Liver (tissue), 9 donors: Measurements from ENCODE around the gene PATJ. TPM values are rescaled to one million over a fixed set of nuclear protein-coding genes. Genes with fewer than 3 reads are reported as not detected.

Experiments used
- DNase-seq: peaks from one replicate; pipeline ENCODE4 v3.0.0-alpha.2; 2017; ENCODE audit warnings: low spot score
- H3K27ac ChIP-seq, 2 donors: one replicate each; pipeline ENCODE4 v1.7.0; 2013; ENCODE audit warnings: inconsistent platforms in 2 of 2, low read length in 2 of 2, control low read depth in 1 of 2, low read depth in 1 of 2, mild to moderate bottlenecking in 1 of 2
- H3K27me3 ChIP-seq, 4 donors: one replicate each; pipeline versions ENCODE4 v1.6.1 to v1.7.0; 2013; ENCODE audit warnings: low read length in 3 of 4, inconsistent platforms in 1 of 4, mild to moderate bottlenecking in 1 of 4, moderate library complexity in 1 of 4; ENCODE audit not compliant: control insufficient read depth in 4 of 4, insufficient read depth in 4 of 4
- H3K36me3 ChIP-seq, 4 donors: one replicate each; pipeline versions ENCODE4 v1.6.1 to v1.7.0; 2013; ENCODE audit warnings: low read length in 3 of 4, mild to moderate bottlenecking in 3 of 4, low read depth in 1 of 4, moderate library complexity in 1 of 4; ENCODE audit not compliant: control insufficient read depth in 4 of 4, insufficient read depth in 3 of 4
- H3K4me1 ChIP-seq, 4 donors: one replicate each; pipeline versions ENCODE4 v1.6.1 to v1.7.0; 2013; ENCODE audit warnings: low read length in 3 of 4, mild to moderate bottlenecking in 3 of 4, moderate library complexity in 1 of 4; ENCODE audit not compliant: control insufficient read depth in 4 of 4, insufficient read depth in 4 of 4
- H3K4me3 ChIP-seq, 3 donors: one replicate each; pipeline versions ENCODE4 v1.6.1 to v1.7.0; 2013; ENCODE audit warnings: low read length in 3 of 3, control low read depth in 1 of 3, low read depth in 1 of 3, mild to moderate bottlenecking in 1 of 3
- H3K9ac ChIP-seq, 2 donors: one replicate each; pipeline ENCODE4 v1.7.0; 2013; ENCODE audit warnings: low read length in 2 of 2, mild to moderate bottlenecking in 2 of 2, moderate library complexity in 2 of 2, control low read depth in 1 of 2, low read depth in 1 of 2
- H3K9me3 ChIP-seq, 4 donors: one replicate each; pipeline versions ENCODE4 v1.6.1 to v1.7.0; 2013; ENCODE audit warnings: low read length in 3 of 4; ENCODE audit not compliant: control insufficient read depth in 4 of 4
- CTCF ChIP-seq: fragments of 150-350 bp; IDR thresholded peaks from 2 replicates; pipeline ENCODE4 v1.5.1; 2017; ENCODE audit warnings: improper control_type of control experiment, low read depth, low read length; ENCODE audit not compliant: missing input control
- EGR1 ChIP-seq, 2 donors: IDR thresholded peaks; 2 replicates each; pipeline ENCODE4 v1.6.1; 2016 to 2018; ENCODE audit warnings: antibody characterized with exemption in 2 of 2, low read depth in 2 of 2
- FOXA1 ChIP-seq: IDR thresholded peaks from 2 replicates; pipeline ENCODE4 v1.6.1; 2016; ENCODE audit warnings: antibody characterized with exemption
- FOXA2 ChIP-seq: IDR thresholded peaks from 2 replicates; pipeline ENCODE4 v1.6.1; 2016; ENCODE audit warnings: antibody characterized with exemption
- GABPA ChIP-seq, 2 donors: IDR thresholded peaks in 1 of 2; conservative IDR thresholded peaks in 1 of 2; 2 replicates each; pipeline ENCODE4 v1.6.1; 2016; ENCODE audit warnings: antibody characterized with exemption in 2 of 2, mild to moderate bottlenecking in 1 of 2, moderate library complexity in 1 of 2
- HNF4A ChIP-seq, 2 donors: conservative IDR thresholded peaks; 2 replicates each; pipeline ENCODE4 v1.6.1; 2016; ENCODE audit warnings: antibody characterized with exemption in 2 of 2, mild to moderate bottlenecking in 2 of 2
- HNF4G ChIP-seq: IDR thresholded peaks from 2 replicates; pipeline ENCODE4 v1.6.1; 2016; ENCODE audit warnings: antibody characterized with exemption
- JUND ChIP-seq, 2 donors: IDR thresholded peaks; 2 replicates each; pipeline ENCODE4 v1.6.1; 2016; ENCODE audit warnings: antibody characterized with exemption in 2 of 2
- NR2F2 ChIP-seq: IDR thresholded peaks from 2 replicates; pipeline ENCODE4 v1.6.1; 2016; ENCODE audit warnings: antibody characterized with exemption
- RAD21 ChIP-seq, 2 donors: IDR thresholded peaks; 2 replicates each; pipeline ENCODE4 v1.6.1; 2016; ENCODE audit warnings: antibody characterized with exemption in 2 of 2, mild to moderate bottlenecking in 2 of 2
- REST ChIP-seq: IDR thresholded peaks from 2 replicates; pipeline ENCODE4 v1.6.1; 2016; ENCODE audit warnings: antibody characterized with exemption, mild to moderate bottlenecking
- RXRA ChIP-seq, 2 donors: IDR thresholded peaks; 2 replicates each; pipeline ENCODE4 v1.6.1; 2017 to 2018; ENCODE audit warnings: antibody characterized with exemption in 2 of 2, mild to moderate bottlenecking in 1 of 2
- SP1 ChIP-seq: IDR thresholded peaks from 2 replicates; pipeline ENCODE4 v1.6.1; 2018; ENCODE audit warnings: antibody characterized with exemption, mild to moderate bottlenecking
- TAF1 ChIP-seq: conservative IDR thresholded peaks from 2 replicates; pipeline ENCODE4 v1.6.1; 2016; ENCODE audit warnings: antibody characterized with exemption, mild to moderate bottlenecking
- YY1 ChIP-seq: IDR thresholded peaks from 2 replicates; pipeline ENCODE4 v1.6.1; 2016; ENCODE audit warnings: antibody characterized with exemption, mild to moderate bottlenecking
- ZBTB33 ChIP-seq: IDR thresholded peaks from 2 replicates; pipeline ENCODE4 v1.6.1; 2016; ENCODE audit warnings: antibody characterized with exemption
- WGBS: extraction: QIAGEN DNeasy Blood & Tissue Kit; methylation state at CpG from one replicate; pipeline ENCODE4 v1.1.7; 2013; 5-methylcytosine and 5-hydroxymethylcytosine counted together
- polyA plus RNA-seq, 2 donors: library from polyadenylated mRNA; stranded (reverse) in 1 of 2; unstranded in 1 of 2; fragments of 200-250 nt in 1 of 2; fragments of >200 nt in 1 of 2; fragmentation: Nextera tagmentation in 1 of 2; extraction: Ambion mirVana in 1 of 2; gene quantifications; one replicate each; pipeline versions ENCODE4 v1.2.1 to v1.2.3, GENCODE V29; 2013 to 2015
- total RNA-seq, 2 donors: library from RNA; depleted of rRNA; stranded (reverse); fragments of >200 nt; gene quantifications; one replicate each; pipeline ENCODE4 v1.2.3, GENCODE V29; 2014
- TF ChIP-seq, protein P1 (sequence below): IDR thresholded peaks from 2 replicates; pipeline ENCODE4 v1.6.1; 2016; ENCODE audit warnings: antibody characterized with exemption
- TF ChIP-seq, protein P2 (sequence below): IDR thresholded peaks from 2 replicates; pipeline ENCODE4 v1.6.1; 2016; ENCODE audit warnings: antibody characterized with exemption
- donor health status: healthy.
- donor health status: healthy.
- donor health status: healthy.
- donor health status: healthy.
- donor health status: healthy.

The PATJ gene
- total and polyA plus RNA-seq, 4 donors = 5.7 to 29.8 (median 9.0) TPM

GRCh38 chr1:62128745-62129144 is 386.5 kb downstream of the PATJ start:
- H3K9me3 ChIP-seq = no peaks in the 10 kb centered on the region
- H3K27me3 ChIP-seq = no peaks in the 10 kb centered on the region
- TF ChIP-seq, protein P1, sequence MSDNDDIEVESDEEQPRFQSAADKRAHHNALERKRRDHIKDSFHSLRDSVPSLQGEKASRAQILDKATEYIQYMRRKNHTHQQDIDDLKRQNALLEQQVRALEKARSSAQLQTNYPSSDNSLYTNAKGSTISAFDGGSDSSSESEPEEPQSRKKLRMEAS = no peak
- TF ChIP-seq RXRA (IDR thresholded peaks at IDR 0.05) = no peak
- TF ChIP-seq FOXA2 = no peak
- no peak for TF ChIP-seq SP1
- no peak for TF ChIP-seq NR2F2
- no peak for TF ChIP-seq YY1
- no peak for TF ChIP-seq JUND (IDR thresholded peaks at IDR 0.05)
- no peak for TF ChIP-seq RAD21 (IDR thresholded peaks at IDR 0.05)
- TF ChIP-seq HNF4A (conservative IDR thresholded peaks at IDR 0.05) = no peak
- TF ChIP-seq EGR1 (IDR thresholded peaks at IDR 0.05; ENCODE audit: low read depth in 2 of 2) = no peak
- TF ChIP-seq REST = no peak
- TF ChIP-seq, protein P2, sequence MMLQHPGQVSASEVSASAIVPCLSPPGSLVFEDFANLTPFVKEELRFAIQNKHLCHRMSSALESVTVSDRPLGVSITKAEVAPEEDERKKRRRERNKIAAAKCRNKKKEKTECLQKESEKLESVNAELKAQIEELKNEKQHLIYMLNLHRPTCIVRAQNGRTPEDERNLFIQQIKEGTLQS = no peak
- no peak for TF ChIP-seq CTCF
- no peak for TF ChIP-seq ZBTB33
- peaks cover 0 to 9% (median 8%) of the 10 kb centered on the region in 4 donors for H3K36me3 ChIP-seq
- H3K27ac ChIP-seq = no peak overlapping the region
- no peak for DNase-seq
- H3K4me3 ChIP-seq = no peak overlapping the region
- 95% methylated on average over 14 of the region's 14 CpGs for WGBS
- H3K4me1 ChIP-seq = no peaks in the 10 kb centered on the region
- no peak overlapping the region for H3K9ac ChIP-seq

GRCh38 chr1:62131093-62131725 is 388.9 kb downstream of the PATJ start:
- WGBS = 84% methylated on average over 6 of the region's 6 CpGs
- Histone ChIP-seq H3K4me1 (no peaks in the 10 kb centered on the region), H3K9me3 (no peaks in the 10 kb centered on the region), H3K27ac (no peak overlapping the region), H3K36me3 (peaks cover 0 to 9% (median 7%) of the 10 kb centered on the region in 4 donors), H3K9ac (no peak overlapping the region), H3K4me3 (no peak overlapping the region), H3K27me3 (no peaks in the 10 kb centered on the region)
- no peak for TF ChIP-seq FOXA2
- TF ChIP-seq, protein P2 = no peak
- no peak for TF ChIP-seq EGR1 (IDR thresholded peaks at IDR 0.05; ENCODE audit: low read depth in 2 of 2)
- no peak for TF ChIP-seq SP1
- no peak for TF ChIP-seq HNF4A (conservative IDR thresholded peaks at IDR 0.05)
- peak; percentile 63 to 79 for TF ChIP-seq RAD21 (IDR thresholded peaks at IDR 0.05)
- no peak for TF ChIP-seq TAF1
- TF ChIP-seq CTCF = peak; percentile 69
- TF ChIP-seq, protein P1 = no peak
- no peak for TF ChIP-seq RXRA (IDR thresholded peaks at IDR 0.05)
- no peak for TF ChIP-seq ZBTB33
- TF ChIP-seq YY1 = no peak
- no peak for TF ChIP-seq FOXA1
- TF ChIP-seq GABPA (IDR thresholded peaks at IDR 0.05 in 1 of 2, conservative IDR thresholded peaks at IDR 0.05 in 1 of 2) = no peak
- no peak for TF ChIP-seq HNF4G
- TF ChIP-seq NR2F2 = no peak
- DNase-seq = no peak
